ENCODE measurements around the gene OXNAD1. TPM values are rescaled to one million over a fixed set of nuclear protein-coding genes. Genes with fewer than 3 reads are reported as not detected.
A peak's percentile ranks its signal among the peaks of the same experiment; 100 is the strongest.

OXNAD1 gene
- total and polyA plus RNA-seq, 2 of the 13 experiments (the other 11 are each of a cell fraction or from before 2014, with no cell fraction given), result 9.9 to 18.8 TPM

DNA sequence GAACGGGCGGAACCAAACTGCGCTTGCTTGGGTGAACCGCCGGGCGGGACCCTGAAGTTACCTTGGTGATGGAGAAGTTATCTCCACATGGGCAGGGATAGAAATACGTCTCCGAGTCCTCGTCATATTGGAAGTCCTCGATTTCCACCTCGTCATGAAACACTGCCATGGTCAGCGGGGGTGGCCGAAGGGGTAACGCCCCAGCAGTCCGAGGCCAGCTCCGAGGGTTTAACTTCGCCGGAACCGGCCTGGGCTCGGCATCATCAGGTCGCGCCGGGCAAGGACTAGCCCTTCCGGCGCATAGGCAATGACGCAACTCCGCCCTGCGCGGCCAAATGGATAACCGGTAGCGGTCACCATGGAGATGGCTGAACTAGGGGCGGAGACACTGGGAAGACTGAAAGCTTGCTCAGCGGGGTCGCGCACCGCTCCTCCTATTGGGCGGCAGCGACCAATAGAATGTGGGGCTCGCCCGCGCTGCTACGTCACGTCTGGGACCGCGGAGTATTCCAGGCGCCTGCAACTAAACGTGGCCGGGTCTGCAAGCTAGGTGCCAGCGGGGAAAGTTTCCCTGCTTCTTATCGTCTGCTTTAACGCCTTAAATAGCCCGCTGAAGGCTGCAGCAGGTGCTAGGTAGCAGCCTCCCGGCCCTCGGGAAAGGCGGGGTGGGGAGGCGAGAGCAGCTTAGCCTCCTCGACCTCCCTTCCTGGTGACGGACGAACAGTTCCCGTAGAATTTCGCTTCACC, at the start of gene OXNAD1, which contains the start of gene DPH3 (continued):
- TF ChIP-seq, protein P1, sequence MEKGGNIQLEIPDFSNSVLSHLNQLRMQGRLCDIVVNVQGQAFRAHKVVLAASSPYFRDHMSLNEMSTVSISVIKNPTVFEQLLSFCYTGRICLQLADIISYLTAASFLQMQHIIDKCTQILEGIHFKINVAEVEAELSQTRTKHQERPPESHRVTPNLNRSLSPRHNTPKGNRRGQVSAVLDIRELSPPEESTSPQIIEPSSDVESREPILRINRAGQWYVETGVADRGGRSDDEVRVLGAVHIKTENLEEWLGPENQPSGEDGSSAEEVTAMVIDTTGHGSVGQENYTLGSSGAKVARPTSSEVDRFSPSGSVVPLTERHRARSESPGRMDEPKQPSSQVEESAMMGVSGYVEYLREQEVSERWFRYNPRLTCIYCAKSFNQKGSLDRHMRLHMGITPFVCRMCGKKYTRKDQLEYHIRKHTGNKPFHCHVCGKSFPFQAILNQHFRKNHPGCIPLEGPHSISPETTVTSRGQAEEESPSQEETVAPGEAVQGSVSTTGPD (CRISPR knock-in tag; IDR thresholded peaks at IDR 0.05), result no peak
- TF ChIP-seq ZNF780A (CRISPR knock-in tag; IDR thresholded peaks at IDR 0.05), result no peak
- peak; percentile 89 for TF ChIP-seq HDAC2 (CRISPR knock-in tag; IDR thresholded peaks at IDR 0.05)
- TF ChIP-seq KDM3A (CRISPR knock-in tag; IDR thresholded peaks at IDR 0.05; ENCODE audit: low read depth), result 0 out of 2 replicates have a peak, but pooled peaks have one; percentile 48
- no peak for TF ChIP-seq ZNF282 (IDR thresholded peaks at IDR 0.05; ENCODE audit: partially characterized antibody)
- TF ChIP-seq, protein P2, sequence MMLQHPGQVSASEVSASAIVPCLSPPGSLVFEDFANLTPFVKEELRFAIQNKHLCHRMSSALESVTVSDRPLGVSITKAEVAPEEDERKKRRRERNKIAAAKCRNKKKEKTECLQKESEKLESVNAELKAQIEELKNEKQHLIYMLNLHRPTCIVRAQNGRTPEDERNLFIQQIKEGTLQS (CRISPR knock-in tag; IDR thresholded peaks at IDR 0.05), result peak; percentile 19; the same call in 1 of the 2 replicates
- TF ChIP-seq, protein P3, sequence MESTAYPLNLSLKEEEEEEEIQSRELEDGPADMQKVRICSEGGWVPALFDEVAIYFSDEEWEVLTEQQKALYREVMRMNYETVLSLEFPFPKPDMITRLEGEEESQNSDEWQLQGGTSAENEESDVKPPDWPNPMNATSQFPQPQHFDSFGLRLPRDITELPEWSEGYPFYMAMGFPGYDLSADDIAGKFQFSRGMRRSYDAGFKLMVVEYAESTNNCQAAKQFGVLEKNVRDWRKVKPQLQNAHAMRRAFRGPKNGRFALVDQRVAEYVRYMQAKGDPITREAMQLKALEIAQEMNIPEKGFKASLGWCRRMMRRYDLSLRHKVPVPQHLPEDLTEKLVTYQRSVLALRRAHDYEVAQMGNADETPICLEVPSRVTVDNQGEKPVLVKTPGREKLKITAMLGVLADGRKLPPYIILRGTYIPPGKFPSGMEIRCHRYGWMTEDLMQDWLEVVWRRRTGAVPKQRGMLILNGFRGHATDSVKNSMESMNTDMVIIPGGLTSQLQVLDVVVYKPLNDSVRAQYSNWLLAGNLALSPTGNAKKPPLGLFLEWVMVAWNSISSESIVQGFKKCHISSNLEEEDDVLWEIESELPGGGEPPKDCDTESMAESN (CRISPR knock-in tag; conservative IDR thresholded peaks at IDR 0.05), result peak; percentile 60
- no peak for TF ChIP-seq ZNF496 (CRISPR knock-in tag; IDR thresholded peaks at IDR 0.05; ENCODE audit: insufficient replicate concordance)
- no peak for TF ChIP-seq NKX3-1 (CRISPR knock-in tag; IDR thresholded peaks at IDR 0.05)
- TF ChIP-seq PITX1 (CRISPR knock-in tag; IDR thresholded peaks at IDR 0.05), result peak; percentile 81
- no peak for TF ChIP-seq GPN1 (CRISPR knock-in tag; IDR thresholded peaks at IDR 0.05; ENCODE audit: borderline replicate concordance)
- TF ChIP-seq SNAPC2 (CRISPR knock-in tag; IDR thresholded peaks at IDR 0.05), result no peak
- peak; percentile 89; the same call in 1 of the 2 replicates for TF ChIP-seq ZNF589 (CRISPR knock-in tag; conservative IDR thresholded peaks at IDR 0.05)
- TF ChIP-seq, protein P4, sequence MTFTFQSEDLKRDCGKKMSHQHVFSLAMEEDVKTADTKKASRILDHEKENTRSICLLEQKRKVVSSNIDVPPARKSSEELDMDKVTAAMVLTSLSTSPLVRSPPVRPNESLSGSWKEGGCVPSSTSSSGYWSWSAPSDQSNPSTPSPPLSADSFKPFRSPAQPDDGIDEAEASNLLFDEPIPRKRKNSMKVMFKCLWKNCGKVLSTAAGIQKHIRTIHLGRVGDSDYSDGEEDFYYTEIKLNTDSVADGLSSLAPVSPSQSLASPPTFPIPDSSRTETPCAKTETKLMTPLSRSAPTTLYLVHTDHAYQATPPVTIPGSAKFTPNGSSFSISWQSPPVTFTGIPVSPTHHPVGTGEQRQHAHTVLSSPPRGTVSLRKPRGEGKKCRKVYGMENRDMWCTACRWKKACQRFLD (CRISPR knock-in tag; IDR thresholded peaks at IDR 0.05; ENCODE audit: borderline replicate concordance), result no peak; the same call in 1 of the 2 replicates
- TF ChIP-seq RXRA (CRISPR knock-in tag; IDR thresholded peaks at IDR 0.05), result peak; percentile 47
- TF ChIP-seq ZBTB38 (CRISPR knock-in tag; IDR thresholded peaks at IDR 0.05), result no peak
- TF ChIP-seq CEBPG (CRISPR knock-in tag; IDR thresholded peaks at IDR 0.05), result peak; percentile 84
- TF ChIP-seq, protein P5, sequence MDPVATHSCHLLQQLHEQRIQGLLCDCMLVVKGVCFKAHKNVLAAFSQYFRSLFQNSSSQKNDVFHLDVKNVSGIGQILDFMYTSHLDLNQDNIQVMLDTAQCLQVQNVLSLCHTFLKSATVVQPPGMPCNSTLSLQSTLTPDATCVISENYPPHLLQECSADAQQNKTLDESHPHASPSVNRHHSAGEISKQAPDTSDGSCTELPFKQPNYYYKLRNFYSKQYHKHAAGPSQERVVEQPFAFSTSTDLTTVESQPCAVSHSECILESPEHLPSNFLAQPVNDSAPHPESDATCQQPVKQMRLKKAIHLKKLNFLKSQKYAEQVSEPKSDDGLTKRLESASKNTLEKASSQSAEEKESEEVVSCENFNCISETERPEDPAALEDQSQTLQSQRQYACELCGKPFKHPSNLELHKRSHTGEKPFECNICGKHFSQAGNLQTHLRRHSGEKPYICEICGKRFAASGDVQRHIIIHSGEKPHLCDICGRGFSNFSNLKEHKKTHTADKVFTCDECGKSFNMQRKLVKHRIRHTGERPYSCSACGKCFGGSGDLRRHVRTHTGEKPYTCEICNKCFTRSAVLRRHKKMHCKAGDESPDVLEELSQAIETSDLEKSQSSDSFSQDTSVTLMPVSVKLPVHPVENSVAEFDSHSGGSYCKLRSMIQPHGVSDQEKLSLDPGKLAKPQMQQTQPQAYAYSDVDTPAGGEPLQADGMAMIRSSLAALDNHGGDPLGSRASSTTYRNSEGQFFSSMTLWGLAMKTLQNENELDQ (CRISPR knock-in tag; IDR thresholded peaks at IDR 0.05; ENCODE audit: borderline replicate concordance), result no peak
- TF ChIP-seq, protein P6, sequence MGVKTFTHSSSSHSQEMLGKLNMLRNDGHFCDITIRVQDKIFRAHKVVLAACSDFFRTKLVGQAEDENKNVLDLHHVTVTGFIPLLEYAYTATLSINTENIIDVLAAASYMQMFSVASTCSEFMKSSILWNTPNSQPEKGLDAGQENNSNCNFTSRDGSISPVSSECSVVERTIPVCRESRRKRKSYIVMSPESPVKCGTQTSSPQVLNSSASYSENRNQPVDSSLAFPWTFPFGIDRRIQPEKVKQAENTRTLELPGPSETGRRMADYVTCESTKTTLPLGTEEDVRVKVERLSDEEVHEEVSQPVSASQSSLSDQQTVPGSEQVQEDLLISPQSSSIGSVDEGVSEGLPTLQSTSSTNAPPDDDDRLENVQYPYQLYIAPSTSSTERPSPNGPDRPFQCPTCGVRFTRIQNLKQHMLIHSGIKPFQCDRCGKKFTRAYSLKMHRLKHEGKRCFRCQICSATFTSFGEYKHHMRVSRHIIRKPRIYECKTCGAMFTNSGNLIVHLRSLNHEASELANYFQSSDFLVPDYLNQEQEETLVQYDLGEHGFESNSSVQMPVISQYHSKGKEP (CRISPR knock-in tag; IDR thresholded peaks at IDR 0.05), result no peak
- peak; percentile 67 for TF ChIP-seq MED8 (CRISPR knock-in tag; IDR thresholded peaks at IDR 0.05; ENCODE audit: insufficient replicate concordance)
- TF ChIP-seq ZNF460 (CRISPR knock-in tag; IDR thresholded peaks at IDR 0.05; ENCODE audit: borderline replicate concordance), result no peak

Measured in HepG2 (cell line).